ENCODE results near the gene PPIL4. TPM values are rescaled to one million over a fixed set of nuclear protein-coding genes. Genes with fewer than 3 reads are reported as not detected.
A peak's percentile ranks its signal among the peaks of the same experiment; 100 is the strongest.

Gene PPIL4
- total RNA-seq, 1 experiment from 2014 or later: 37.2 TPM

DNA sequence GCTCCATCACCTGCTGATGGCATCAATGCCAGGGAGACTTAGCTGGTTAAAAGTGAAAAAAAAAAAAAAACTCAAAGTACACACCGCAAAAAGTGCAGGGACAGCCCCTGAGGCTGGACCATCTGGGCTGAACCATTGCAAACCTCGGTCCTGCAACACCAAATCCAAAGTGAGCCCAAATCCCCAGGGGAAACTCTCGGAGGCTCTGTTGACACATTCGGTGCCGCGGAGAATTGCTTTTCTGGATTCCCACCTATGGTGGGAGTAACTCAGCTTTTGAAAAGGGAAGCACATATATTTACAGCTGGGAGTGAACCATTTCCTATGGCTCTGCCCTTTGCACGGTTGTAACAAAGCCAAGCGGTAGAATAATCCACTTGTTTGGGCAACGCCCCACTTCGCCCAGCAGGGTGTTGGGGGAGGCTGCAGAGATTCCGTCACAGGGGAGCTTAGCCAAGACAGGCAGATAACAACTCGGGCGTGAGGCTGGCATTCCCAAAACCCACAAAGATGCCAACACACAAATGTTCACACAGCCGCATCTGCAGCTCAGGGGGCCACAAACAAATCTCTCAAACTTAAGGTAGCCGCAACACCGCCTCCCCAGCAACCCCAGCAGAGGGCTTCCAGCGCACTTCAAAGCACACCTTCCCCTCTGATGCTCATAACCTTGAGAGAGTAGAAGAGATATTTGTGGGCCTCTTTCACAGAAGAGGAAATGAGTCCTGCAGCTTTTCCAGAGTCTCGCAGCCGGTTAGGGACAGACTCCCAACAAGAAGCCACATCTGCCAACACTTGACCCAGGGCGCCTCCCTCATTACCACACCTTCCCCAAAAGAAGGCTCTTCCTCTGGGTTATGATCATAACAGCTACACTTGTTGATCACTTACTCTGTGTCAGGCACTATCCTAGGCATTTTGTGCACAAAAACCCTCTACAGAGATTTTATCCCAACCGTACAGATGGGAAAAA, 72.5 kb downstream of the PPIL4 start:
- no peaks in the 10 kb centered on the region for H3K9me3 Mint-ChIP-seq (ENCODE audit: unreplicated experiment)
- intact Hi-C loops (cut with micrococcal nuclease): no loop called here
- no peaks in the 10 kb centered on the region for H3K36me3 Mint-ChIP-seq (ENCODE audit: insufficient read depth, unreplicated experiment)
- H3K27me3 Mint-ChIP-seq (ENCODE audit: insufficient read depth, unreplicated experiment): no peaks in the 10 kb centered on the region
- H3K4me3 Mint-ChIP-seq (ENCODE audit: unreplicated experiment): no peak overlapping the region
- POLR2A ChIA-PET: interaction anchor here (1.1 kb wide), 1 partner anchor 23 kb away, joined by 6 read pairs; no protein-coding TSS in a partner anchor
- H3K4me1 Mint-ChIP-seq (ENCODE audit: insufficient read depth, unreplicated experiment): no peaks in the 10 kb centered on the region
- no TSS peak for BruUV-seq (replicated peaks)
- CTCF ChIA-PET: interaction anchor here (0.5 to 1.8 kb wide), 6 partner anchors 16 to 385 kb away, joined by 3 to 5 read pairs (median 4); no protein-coding TSS in a partner anchor
- TF ChIP-seq, protein P1, sequence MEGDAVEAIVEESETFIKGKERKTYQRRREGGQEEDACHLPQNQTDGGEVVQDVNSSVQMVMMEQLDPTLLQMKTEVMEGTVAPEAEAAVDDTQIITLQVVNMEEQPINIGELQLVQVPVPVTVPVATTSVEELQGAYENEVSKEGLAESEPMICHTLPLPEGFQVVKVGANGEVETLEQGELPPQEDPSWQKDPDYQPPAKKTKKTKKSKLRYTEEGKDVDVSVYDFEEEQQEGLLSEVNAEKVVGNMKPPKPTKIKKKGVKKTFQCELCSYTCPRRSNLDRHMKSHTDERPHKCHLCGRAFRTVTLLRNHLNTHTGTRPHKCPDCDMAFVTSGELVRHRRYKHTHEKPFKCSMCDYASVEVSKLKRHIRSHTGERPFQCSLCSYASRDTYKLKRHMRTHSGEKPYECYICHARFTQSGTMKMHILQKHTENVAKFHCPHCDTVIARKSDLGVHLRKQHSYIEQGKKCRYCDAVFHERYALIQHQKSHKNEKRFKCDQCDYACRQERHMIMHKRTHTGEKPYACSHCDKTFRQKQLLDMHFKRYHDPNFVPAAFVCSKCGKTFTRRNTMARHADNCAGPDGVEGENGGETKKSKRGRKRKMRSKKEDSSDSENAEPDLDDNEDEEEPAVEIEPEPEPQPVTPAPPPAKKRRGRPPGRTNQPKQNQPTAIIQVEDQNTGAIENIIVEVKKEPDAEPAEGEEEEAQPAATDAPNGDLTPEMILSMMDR (IDR thresholded peaks at IDR 0.05; ENCODE audit: unreplicated experiment): no peak
- no peak overlapping the region for H3K27ac Mint-ChIP-seq (ENCODE audit: low read depth, unreplicated experiment)
- peak; percentile 61 for DNase-seq (ENCODE audit: unreplicated experiment)

DNA sequence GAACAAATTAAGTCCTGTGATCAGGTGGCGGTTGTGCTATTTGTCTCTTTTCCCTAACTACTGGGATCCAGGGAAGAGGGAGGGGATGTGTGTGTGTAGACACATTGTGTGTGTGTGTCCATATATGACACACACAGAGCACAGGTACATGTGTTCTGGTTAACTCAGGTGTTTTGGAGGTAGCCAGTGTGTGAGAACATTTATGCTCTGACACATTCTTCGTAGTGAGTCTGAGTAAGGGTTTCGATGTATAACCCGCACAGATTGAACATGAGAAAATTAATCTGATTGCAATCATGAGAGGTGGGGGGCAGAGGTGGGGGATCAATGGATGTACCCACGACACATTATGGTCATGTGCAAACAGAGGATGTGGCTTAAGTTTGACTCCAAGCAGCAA, 73.6 kb downstream of the PPIL4 start:
- Mint-ChIP-seq H3K9me3 (ENCODE audit: unreplicated experiment) (no peaks in the 10 kb centered on the region), H3K36me3 (ENCODE audit: insufficient read depth, unreplicated experiment) (no peaks in the 10 kb centered on the region), H3K4me3 (ENCODE audit: unreplicated experiment) (no peak overlapping the region), H3K27ac (ENCODE audit: low read depth, unreplicated experiment) (no peak overlapping the region), H3K27me3 (ENCODE audit: insufficient read depth, unreplicated experiment) (no peaks in the 10 kb centered on the region), H3K4me1 (ENCODE audit: insufficient read depth, unreplicated experiment) (no peaks in the 10 kb centered on the region)
- ChIA-PET CTCF (interaction anchor here (1.0 kb wide), 1 partner anchor 40 kb away, joined by 5 read pairs; no protein-coding TSS in a partner anchor), POLR2A (no interaction called here)
- no TSS peak for BruUV-seq (replicated peaks)
- TF ChIP-seq, protein P1 (IDR thresholded peaks at IDR 0.05; ENCODE audit: unreplicated experiment): no peak
- DNase-seq (ENCODE audit: unreplicated experiment): no peak
- intact Hi-C loops (cut with micrococcal nuclease): no loop called here

DNA sequence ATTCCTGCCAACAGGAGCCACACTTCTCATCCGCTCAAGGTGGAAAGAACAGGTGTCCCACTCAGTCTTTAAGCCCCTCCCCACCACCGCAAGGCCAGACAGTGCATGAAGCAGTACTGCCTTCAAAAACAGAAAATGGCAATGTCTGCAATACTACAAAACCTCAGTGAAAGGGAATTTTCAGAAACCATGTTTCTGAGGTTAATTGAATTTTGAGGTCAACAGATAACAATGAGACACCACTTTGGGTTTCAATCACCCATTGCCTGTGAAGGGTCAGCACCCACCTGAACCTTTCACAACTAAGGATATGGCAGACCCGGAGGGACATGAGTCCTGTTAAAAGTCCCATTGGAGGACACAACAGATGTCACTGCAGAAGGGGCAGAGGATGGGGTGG, 74.0 kb downstream of the PPIL4 start:
- Mint-ChIP-seq H3K36me3 (ENCODE audit: insufficient read depth, unreplicated experiment) (no peaks in the 10 kb centered on the region), H3K9me3 (ENCODE audit: unreplicated experiment) (no peaks in the 10 kb centered on the region), H3K27ac (ENCODE audit: low read depth, unreplicated experiment) (no peak overlapping the region), H3K27me3 (ENCODE audit: insufficient read depth, unreplicated experiment) (no peaks in the 10 kb centered on the region), H3K4me3 (ENCODE audit: unreplicated experiment) (no peak overlapping the region), H3K4me1 (ENCODE audit: insufficient read depth, unreplicated experiment) (no peaks in the 10 kb centered on the region)
- intact Hi-C loops (cut with micrococcal nuclease): no loop called here
- TF ChIP-seq, protein P1 (IDR thresholded peaks at IDR 0.05; ENCODE audit: unreplicated experiment): no peak
- DNase-seq (ENCODE audit: unreplicated experiment): no peak
- no TSS peak for BruUV-seq (replicated peaks)
- CTCF ChIA-PET: no interaction called here
- POLR2A ChIA-PET: no interaction called here

DNA sequence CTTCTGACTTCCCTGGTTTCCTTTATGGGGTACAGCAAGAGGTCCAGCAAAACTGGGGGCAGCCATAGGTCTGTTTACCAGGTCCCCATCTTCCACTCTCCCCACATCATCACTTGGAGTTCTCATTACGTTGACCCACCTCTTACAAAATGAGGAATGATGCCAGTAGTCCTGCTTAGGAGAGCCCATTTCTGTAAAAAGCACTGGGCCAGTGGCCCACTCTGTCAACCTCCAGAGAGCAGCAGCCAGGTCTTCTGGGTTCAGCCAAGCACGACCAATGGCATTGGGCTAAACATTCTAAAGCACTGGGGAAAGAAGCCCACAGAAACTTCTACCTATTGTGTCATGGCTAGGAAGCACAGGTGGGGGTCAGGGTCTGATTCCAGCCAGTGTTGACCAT, 74.9 kb downstream of the PPIL4 start:
- DNase-seq (ENCODE audit: unreplicated experiment): no peak
- H3K27me3 Mint-ChIP-seq (ENCODE audit: insufficient read depth, unreplicated experiment): no peaks in the 10 kb centered on the region
- TF ChIP-seq, protein P1 (IDR thresholded peaks at IDR 0.05; ENCODE audit: unreplicated experiment): no peak
- no peaks in the 10 kb centered on the region for H3K36me3 Mint-ChIP-seq (ENCODE audit: insufficient read depth, unreplicated experiment)
- intact Hi-C loops (cut with micrococcal nuclease): no loop called here
- no peak overlapping the region for H3K27ac Mint-ChIP-seq (ENCODE audit: low read depth, unreplicated experiment)
- BruUV-seq (replicated peaks): no TSS peak
- no peaks in the 10 kb centered on the region for H3K4me1 Mint-ChIP-seq (ENCODE audit: insufficient read depth, unreplicated experiment)
- H3K4me3 Mint-ChIP-seq (ENCODE audit: unreplicated experiment): no peak overlapping the region
- CTCF ChIA-PET: no interaction called here
- POLR2A ChIA-PET: no interaction called here
- no peaks in the 10 kb centered on the region for H3K9me3 Mint-ChIP-seq (ENCODE audit: unreplicated experiment)

Data from MCF 10A (cell line).